NOMO-1 treated with DMSO at 0.1 percent for 48 hours (cell line): ENCODE data around the gene NR2F2.
"Not testable (repeated sequence)": the region's sequence is repeated elsewhere in the genome, so short reads cannot be mapped to it uniquely, and the experiment has no call there.

Experiments used
- DNase-seq: peaks from one replicate; lab custom pipeline; 2025; ENCODE audit not compliant: unreplicated experiment; lab: John Stamatoyannopoulos, UW

NR2F2 gene

DNA sequence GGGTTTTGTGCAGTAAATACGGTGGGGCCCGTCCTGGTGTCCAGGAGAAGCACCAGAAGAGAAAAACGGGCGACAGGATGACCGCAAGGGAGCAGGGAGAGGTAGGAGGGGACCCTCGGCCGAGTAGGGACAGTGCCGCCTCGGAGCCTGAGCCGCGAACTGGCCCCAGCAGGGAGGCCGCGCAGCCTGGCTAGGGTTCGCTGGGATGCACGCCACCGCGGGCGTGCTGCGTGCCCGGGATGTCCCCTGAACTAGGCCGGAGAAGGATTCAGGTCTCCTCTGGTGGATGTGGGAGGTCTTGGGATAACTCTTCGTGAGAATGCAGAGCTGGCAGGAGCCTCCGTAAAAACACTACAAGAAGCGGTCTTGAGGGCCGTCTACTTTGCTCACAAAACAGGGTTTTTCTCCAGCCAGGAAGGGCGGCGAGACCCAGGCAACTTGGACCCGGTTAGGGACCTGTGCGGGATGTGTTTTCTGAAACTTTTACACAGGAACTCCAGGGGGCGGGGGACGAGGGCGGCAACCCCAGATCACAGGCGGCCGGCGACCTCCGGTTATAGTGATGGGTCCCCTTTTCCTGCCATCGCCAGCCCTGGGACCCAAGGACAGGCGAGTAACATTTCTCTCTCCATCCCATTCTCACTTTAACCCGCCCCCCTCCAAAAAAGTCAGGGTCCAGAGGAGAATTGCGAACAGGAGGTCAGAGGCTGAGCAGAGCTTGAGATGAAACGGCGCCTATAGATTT, 35.5 kb downstream of the NR2F2 start:
- no peak for DNase-seq

DNA sequence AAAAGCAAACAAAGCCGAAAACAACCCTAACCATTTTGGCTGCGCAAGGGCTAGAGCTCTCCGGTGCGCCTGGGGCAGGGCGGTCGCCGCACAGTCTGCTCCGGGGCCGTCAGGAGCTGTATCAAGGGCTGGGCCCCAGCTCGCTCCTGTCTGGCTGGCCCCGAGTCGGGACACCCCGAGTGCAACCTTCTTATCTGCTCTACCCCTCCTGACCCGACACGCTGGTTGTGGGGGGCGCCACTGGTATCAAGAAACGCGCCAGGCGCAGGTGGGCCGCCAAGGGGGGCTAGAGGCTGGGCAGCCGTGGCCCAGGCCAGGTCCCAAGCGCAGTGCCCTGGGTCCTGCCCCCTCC, 36.0 kb downstream of the NR2F2 start:
- DNase-seq: no peak

DNA sequence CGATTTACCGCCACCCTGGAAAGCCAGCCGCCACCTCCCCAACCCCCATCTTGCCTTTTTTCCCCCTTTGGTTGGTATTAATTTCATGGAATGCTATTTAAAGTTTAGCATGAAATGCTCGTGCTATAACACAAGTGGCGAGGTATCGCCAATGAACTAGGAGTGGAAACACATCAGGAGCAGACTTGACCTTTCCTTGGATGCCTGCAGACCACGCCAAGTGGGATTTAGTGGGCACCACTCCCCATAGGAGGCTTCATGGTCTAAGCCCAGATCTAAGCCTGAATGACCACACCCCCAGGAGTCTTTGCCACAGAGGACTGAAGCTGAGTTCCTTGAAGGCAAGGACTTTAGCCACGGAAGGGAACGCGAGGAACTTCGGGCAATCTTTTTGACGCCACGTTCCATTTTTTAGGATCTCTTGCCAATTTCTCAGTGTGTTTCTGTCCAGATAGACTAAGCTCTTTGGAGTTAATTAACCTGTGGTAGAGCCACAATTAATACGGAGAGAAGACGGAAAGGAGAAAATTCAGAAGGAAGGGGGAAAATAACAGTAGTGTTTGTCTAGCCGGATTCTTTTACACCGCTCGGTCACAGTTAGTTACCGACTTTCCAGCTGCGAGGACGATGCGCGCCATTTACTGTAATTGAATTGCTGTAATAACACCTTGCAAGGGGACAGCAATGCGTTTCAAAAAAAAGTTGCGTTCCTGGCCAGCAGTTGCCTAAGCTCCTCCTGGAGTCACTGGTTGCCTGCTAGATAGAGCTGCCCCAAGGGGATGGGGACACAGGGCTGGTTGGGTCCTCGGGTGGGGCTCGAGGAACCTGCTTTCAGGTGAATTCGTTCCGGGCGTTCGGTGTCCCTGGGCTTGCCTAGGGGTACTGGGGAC, 37.1 kb downstream of the NR2F2 start:
- no peak for DNase-seq

DNA sequence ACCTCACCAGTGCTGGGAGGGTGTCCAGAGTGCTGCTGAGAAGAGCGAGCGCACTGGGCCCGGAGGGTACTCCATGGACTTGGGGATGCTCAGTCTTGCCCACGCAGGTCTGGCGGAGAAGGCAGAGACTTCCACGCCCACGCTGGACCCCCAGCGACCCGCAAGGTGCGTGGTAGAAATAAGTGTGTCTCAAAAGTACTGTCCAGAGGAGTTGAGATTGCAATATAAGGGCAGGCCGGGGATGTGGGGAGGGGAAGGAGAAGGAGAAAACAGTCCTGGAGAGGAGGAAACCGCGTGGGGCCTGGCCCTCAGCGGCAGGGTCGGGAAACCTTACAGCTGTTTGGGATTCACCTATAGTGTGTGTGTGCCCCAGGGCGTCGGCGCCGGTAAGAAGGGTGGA, 38.9 kb downstream of the NR2F2 start:
- no peak for DNase-seq

DNA sequence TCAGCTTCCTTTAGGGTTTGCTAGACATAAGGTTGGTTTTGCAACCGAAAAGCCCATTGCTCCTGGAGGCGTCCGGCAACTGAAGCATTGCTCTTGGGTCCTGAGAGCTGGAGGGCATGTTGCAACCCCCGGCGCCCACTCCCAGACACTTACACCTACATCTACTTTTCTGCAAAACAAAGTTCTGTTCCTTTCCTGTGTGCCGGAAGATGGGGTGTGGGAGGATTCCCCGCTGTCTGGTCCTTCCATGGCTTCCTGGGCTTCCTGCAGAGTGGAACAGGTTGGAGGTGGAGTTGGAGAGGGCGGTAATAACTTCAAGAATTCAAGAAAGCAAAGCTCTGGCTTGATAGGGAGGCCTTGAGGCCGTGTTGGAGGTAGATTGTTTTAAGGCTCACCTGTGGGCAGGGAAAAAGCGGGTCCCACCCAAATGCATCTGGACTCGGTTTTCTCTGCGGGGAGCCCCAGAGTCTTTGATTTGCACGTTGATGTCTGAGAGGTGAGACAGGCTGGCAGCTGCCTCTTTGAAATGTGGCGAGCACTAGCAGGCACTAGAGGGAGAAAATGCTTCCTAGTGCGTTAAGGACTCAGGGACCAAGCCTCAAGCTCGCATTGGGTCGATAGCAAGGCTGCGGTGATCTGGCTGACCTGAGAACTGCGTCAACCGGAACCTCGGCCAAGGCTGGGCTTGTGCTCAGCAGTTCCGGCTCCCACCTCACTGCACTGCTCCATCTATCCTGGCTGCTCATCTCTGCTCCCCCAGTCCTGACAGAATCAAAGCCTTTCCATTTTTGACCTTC, 39.5 kb downstream of the NR2F2 start:
- DNase-seq: no peak

DNA sequence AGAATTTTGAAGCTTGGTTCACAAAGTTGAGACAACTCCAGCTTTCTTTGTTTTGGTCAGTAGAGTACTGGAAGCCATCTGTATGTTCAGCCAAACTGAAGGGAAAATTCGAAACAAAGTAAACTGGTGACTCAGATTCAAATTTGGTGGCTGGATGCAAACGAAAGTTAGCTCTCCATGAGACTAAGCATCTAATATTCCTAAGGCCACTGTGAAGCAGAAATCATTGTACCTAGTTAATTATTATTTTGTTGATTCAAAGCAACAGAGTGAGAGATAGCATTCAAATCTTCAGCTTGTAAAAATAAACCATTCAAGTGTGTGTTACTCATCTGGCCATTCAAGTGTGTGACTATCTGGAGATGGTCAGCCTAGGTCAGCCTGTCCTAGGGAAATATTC, 42.1 kb downstream of the NR2F2 start:
- DNase-seq: no peak

DNA sequence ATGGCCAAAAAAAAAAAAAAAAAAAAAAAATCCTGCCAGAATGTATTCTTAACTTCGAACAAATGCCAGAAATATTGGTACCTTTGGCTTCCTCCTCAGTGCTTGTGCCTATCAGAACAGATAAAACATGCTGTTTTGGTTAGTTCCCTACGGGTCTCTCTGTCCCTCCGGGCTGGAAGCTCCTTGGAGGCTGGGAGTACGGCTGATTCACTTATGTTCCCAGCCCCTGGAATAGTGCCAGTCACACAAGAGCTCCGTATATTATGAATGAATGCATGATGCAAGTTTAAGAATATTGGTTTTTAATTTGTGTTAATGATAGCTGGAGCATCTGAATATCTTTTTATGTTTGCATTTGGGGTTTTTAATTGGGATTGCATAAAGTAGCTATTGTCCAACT, 44.0 kb downstream of the NR2F2 start:
- DNase-seq: no peak

DNA sequence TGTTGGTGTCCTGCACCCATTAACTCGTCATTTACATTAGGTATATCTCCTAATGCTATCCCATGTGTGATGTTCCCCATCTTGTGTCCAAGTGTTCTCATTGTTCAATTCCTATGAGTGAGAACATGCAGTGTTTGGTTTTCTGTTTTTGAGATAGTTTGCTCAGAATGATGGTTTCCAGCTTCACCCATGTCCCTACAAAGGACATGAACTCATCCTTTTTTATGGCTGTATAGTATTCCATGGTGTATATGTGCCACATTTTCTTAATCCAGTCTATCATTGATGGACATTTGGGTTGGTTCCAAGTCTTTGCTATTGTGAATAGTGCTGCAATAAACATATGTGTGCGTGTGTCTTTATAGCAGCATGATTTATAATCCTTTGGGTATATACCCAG, 49.1 kb downstream of the NR2F2 start:
- DNase-seq: not testable (repeated sequence)

DNA sequence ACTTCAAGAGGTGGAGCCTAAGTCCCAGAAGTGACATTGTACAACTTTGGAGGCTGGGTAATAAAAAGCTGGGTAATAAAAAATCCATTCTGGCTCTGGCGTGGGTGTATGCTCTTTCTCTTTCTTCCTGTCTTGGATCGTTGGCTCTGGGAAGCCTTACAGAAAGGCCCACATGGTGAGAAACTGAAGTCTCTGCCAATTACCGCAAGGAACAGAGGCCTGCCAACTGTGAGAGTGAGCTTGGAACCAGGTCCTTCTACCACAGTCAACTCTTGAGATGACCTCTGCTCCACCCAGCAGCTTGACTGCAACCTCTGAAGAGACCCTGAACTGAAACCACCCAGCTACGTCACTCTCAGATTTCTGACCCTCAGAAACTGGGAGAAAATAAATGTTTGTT, 51.0 kb downstream of the NR2F2 start:
- DNase-seq: no peak

DNA sequence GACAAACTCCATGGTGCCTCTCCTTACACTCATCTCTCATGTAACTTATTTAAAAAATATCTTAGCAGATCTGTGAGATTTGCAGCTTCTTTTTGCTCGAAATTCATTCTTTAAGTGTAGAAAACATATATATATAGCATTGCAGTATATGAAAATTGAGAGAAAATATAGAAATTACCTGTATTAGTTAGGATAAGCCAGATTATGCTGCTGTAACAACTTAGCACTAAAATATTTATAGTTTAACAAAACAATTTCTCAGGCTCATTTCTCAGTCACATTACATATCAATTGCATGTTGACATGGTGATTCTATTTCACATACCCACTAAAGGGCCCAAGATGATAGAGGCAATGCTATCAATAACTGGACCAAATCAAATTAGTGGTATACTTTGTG, 54.7 kb downstream of the NR2F2 start:
- no peak for DNase-seq

DNA sequence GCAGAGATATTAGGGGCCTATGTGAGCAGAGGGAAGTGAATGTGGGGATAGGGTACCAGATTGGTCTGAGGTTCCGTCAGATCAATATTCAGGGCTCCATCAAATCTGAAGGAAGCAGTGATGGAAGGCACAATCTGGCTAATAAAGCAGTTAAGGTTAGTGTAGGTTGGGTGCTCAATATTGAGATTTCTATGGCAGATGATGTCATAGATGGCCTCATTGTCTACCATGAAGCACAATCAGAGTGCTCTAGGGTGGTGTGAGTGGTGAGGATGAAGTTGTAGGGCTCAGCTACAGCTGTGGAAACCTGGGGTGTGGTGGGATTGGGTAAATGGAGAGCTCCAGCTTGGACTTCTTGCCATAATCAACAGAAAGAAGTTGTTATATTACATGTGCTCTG, 58.2 kb downstream of the NR2F2 start:
- DNase-seq: no peak
